ENCODE data around the gene BHLHA15.
A peak's percentile ranks its signal among the peaks of the same experiment; 100 is the strongest.

The BHLHA15 gene

GRCh38 chr7:98233219-98234070, 22.2 kb downstream of the BHLHA15 start:
- TF ChIP-seq CTCF (conservative IDR thresholded peaks at IDR 0.05; ENCODE audit: low read length), result no peak
- DNase-seq (ENCODE audit: low read depth), result no peak
- H3K4me3 ChIP-seq (ENCODE audit: low read length), result no peak overlapping the region

- peak; percentile 25 for DNase-seq (ENCODE audit: low read depth)
- no peak overlapping the region for H3K4me3 ChIP-seq (ENCODE audit: low read length)
- TF ChIP-seq CTCF (conservative IDR thresholded peaks at IDR 0.05; ENCODE audit: low read length), result peak; percentile 24; the same call in 1 of the 2 replicates
These were observed 23.3 kb downstream of the BHLHA15 start for GRCh38 chr7:98234429-98235147.

GRCh38 chr7:98235901-98236300, 24.7 kb downstream of the BHLHA15 start:
- H3K4me3 ChIP-seq (ENCODE audit: low read length), result no peak overlapping the region
- TF ChIP-seq CTCF (conservative IDR thresholded peaks at IDR 0.05; ENCODE audit: low read length), result no peak
- no peak for DNase-seq (ENCODE audit: low read depth)

GRCh38 chr7:98236355-98237185, 25.3 kb downstream of the BHLHA15 start:
- TF ChIP-seq CTCF (conservative IDR thresholded peaks at IDR 0.05; ENCODE audit: low read length), result no peak
- no peak overlapping the region for H3K4me3 ChIP-seq (ENCODE audit: low read length)
- DNase-seq (ENCODE audit: low read depth), result no peak

GRCh38 chr7:98238076-98238475, 26.8 kb downstream of the BHLHA15 start:
- no peak for DNase-seq (ENCODE audit: low read depth)
- no peak for TF ChIP-seq CTCF (conservative IDR thresholded peaks at IDR 0.05; ENCODE audit: low read length)
- H3K4me3 ChIP-seq (ENCODE audit: low read length), result no peak overlapping the region

- no peak for DNase-seq (ENCODE audit: low read depth)
- no peak for TF ChIP-seq CTCF (conservative IDR thresholded peaks at IDR 0.05; ENCODE audit: low read length)
- H3K4me3 ChIP-seq (ENCODE audit: low read length), result no peak overlapping the region
These were observed 27.7 kb downstream of the BHLHA15 start for GRCh38 chr7:98238976-98239375.

Measured in AG10803 (cell line).